K562 (cell line): ENCODE measurements around the gene TMEM79. TPM values are rescaled to one million over a fixed set of nuclear protein-coding genes. Genes with fewer than 3 reads are reported as not detected.
A peak's percentile ranks its signal among the peaks of the same experiment; 100 is the strongest.

Experiments
- ATAC-seq: fragments of 200-7000 bp; cut with Tn5 transposase; 3 replicates; pipeline ENCODE4 v1.9.1; 2020; ENCODE audit warnings: moderate library complexity
- BruUV-seq: library from RNA; stranded (reverse); fragments of 400-500 nt; replicated peaks from 2 replicates; lab custom pipeline; 2021; lab: Mats Ljungman, UMichigan
- CTCF ChIA-PET: fragments of 300-600 bp; formaldehyde crosslinking; extraction: SDS; loops from one replicate; lab custom pipeline; 2021; ENCODE audit warnings: low intra/inter-chr PET ratio; lab: Yijun Ruan, JAX
- POLR2A ChIA-PET: fragments of 300-600, 350-650 bp; sonication (Branson Sonifier 250); formaldehyde crosslinking; extraction: SDS; loops from one replicate; lab custom pipeline; 2021; ENCODE audit warnings: antibody characterized with exemption, inconsistent platforms; lab: Yijun Ruan, JAX
- DNase-seq, 4 experiments: peaks; one replicate each; pipeline versions ENCODE4 v3.0.0 to v3.0.0-alpha.2; 2011 to 2018; ENCODE audit warnings: low spot score in 3 of 4, mixed read lengths in 3 of 4; ENCODE audit errors: extremely low read depth in 1 of 4
- FAIRE-seq: peaks from 2 replicates; lab custom pipeline; 2011; peaks lifted over from hg19 to GRCh38; lab: Jason Lieb, UNC
- H2AFZ ChIP-seq: 2 replicates; pipeline ENCODE4 v1.6.0; 2011; ENCODE audit warnings: low read depth, low read length, control low read depth, inconsistent platforms
- H3K27ac ChIP-seq: fragments of 200-600 bp; 3 replicates; pipeline ENCODE4 v1.8.0; 2011; ENCODE audit warnings: low read depth, mild to moderate bottlenecking, control low read depth, inconsistent platforms, low read length, moderate library complexity, mixed read lengths; ENCODE audit errors: extremely low read depth
- H3K27me3 ChIP-seq, 2 experiments: fragments of 300-600 bp in 1 of 2; 2 replicates in 1 of 2; 3 replicates in 1 of 2; pipeline versions ENCODE4 v1.6.0 to v1.8.0; 2011; ENCODE audit warnings: inconsistent platforms in 2 of 2, low read length in 2 of 2, mild to moderate bottlenecking in 1 of 2, mixed read lengths in 1 of 2, moderate library complexity in 1 of 2; ENCODE audit not compliant: control insufficient read depth in 2 of 2, insufficient read depth in 2 of 2
- H3K36me3 ChIP-seq: fragments of 300-600 bp; 3 replicates; pipeline ENCODE4 v1.8.0; 2011; ENCODE audit warnings: mild to moderate bottlenecking, low read length, inconsistent platforms; ENCODE audit not compliant: control insufficient read depth, insufficient read depth
- H3K4me1 ChIP-seq, 2 experiments: fragments of 200-600 bp in 1 of 2; replicated peaks in 1 of 2; 2 replicates in 1 of 2; 3 replicates in 1 of 2; pipeline versions ENCODE4 v1.5.1 to v1.8.0; 2011; ENCODE audit warnings: inconsistent platforms in 2 of 2, low read length in 2 of 2, mild to moderate bottlenecking in 1 of 2, mixed read lengths in 1 of 2, moderate library complexity in 1 of 2; ENCODE audit not compliant: control insufficient read depth in 2 of 2, insufficient read depth in 2 of 2
- H3K4me2 ChIP-seq: 2 replicates; pipeline ENCODE4 v1.6.1; 2011; ENCODE audit warnings: low read length, control low read depth, inconsistent platforms, mixed read lengths; ENCODE audit not compliant: insufficient read depth
- H3K4me3 ChIP-seq: fragments of 200-600 bp; sonication (generic), shearing (Covaris generic); 2 replicates; pipeline ENCODE4 v1.5.1; 2016; ENCODE audit warnings: control low read depth, inconsistent platforms
- H3K79me2 ChIP-seq: fragments of 200-600 bp; 3 replicates; pipeline ENCODE4 v1.8.0; 2011; ENCODE audit warnings: low read length, inconsistent platforms; ENCODE audit not compliant: control insufficient read depth, insufficient read depth
- H3K9ac ChIP-seq, 2 experiments: 2 replicates each; pipeline versions ENCODE4 v1.6.0 to v1.6.1; 2011; ENCODE audit warnings: low read depth in 2 of 2, low read length in 2 of 2, control low read depth in 1 of 2, inconsistent platforms in 1 of 2, mild to moderate bottlenecking in 1 of 2, mixed read lengths in 1 of 2; ENCODE audit not compliant: insufficient read depth in 1 of 2
- H3K9me1 ChIP-seq: one replicate; pipeline ENCODE4 v1.6.0; 2011; ENCODE audit warnings: inconsistent platforms, mild to moderate bottlenecking, low read length, moderate library complexity; ENCODE audit not compliant: control insufficient read depth, insufficient read depth
- H3K9me3 ChIP-seq: replicated peaks from 2 replicates; pipeline ENCODE4 v1.5.1; 2011; ENCODE audit warnings: low read depth, low read length, inconsistent platforms; ENCODE audit not compliant: control insufficient read depth, insufficient read depth
- H4K20me1 ChIP-seq: replicated peaks from 2 replicates; pipeline ENCODE4 v1.6.1; 2011; ENCODE audit warnings: low read length, inconsistent platforms, mixed read lengths; ENCODE audit not compliant: control insufficient read depth, insufficient read depth
- FOXM1 ChIP-seq, 2 experiments: fragments of 450-650 bp in 1 of 2; sonication (generic) in 1 of 2; formaldehyde crosslinking in 1 of 2; IDR thresholded peaks; 2 replicates each; pipeline versions ENCODE4 v1.6.1 to v1.9.0; 2017 to 2022; ENCODE audit warnings: low read depth in 2 of 2, mild to moderate bottlenecking in 2 of 2, missing genetic modification reagents in 1 of 2, moderate library complexity in 1 of 2
- L3MBTL2 ChIP-seq: fragments of 450-650 bp; IDR thresholded peaks from 2 replicates; pipeline ENCODE4 v1.6.1; 2016; ENCODE audit warnings: mild to moderate bottlenecking, moderate library complexity
- NCOR1 ChIP-seq: fragments of 450-650 bp; IDR thresholded peaks from 2 replicates; pipeline ENCODE4 v1.6.1; 2016; ENCODE audit warnings: mild to moderate bottlenecking, moderate library complexity
- PHF8 ChIP-seq: fragments of 200-600 bp; sonication (generic); IDR thresholded peaks from 2 replicates; pipeline ENCODE4 v1.6.1; 2012; ENCODE audit warnings: mixed run types, mild to moderate bottlenecking, inconsistent platforms, low read length, moderate library complexity, borderline replicate concordance
- PML ChIP-seq: IDR thresholded peaks from 2 replicates; pipeline ENCODE4 v1.6.1; 2012; ENCODE audit warnings: low read length, inconsistent platforms
- RBM25 ChIP-seq: fragments of 200-400 bp; formaldehyde crosslinking; IDR thresholded peaks from 2 replicates; pipeline ENCODE4 v1.6.1; 2018; ENCODE audit warnings: low read length, low read depth, moderate library complexity; ENCODE audit not compliant: severe bottlenecking
- SIN3B ChIP-seq: fragments of 450-650 bp; IDR thresholded peaks from 2 replicates; pipeline ENCODE4 v1.6.1; 2017; ENCODE audit warnings: low read depth, mild to moderate bottlenecking, moderate library complexity
- XRCC5 ChIP-seq: fragments of 200-400 bp; formaldehyde crosslinking; IDR thresholded peaks from 2 replicates; pipeline ENCODE4 v1.6.1; 2017; ENCODE audit warnings: low read depth, mild to moderate bottlenecking, low read length
- WGBS: fragments of 100-300 bp; shearing (Covaris generic); methylation state at CpG from one replicate; pipeline ENCODE4 v1.1.6; 2016; ENCODE audit warnings: low coverage, mixed read lengths; ENCODE audit not compliant: insufficient coverage; ENCODE audit errors: missing lambda C conversion rate; 5-methylcytosine and 5-hydroxymethylcytosine counted together
- in situ Hi-C: fragments of 300-500 bp; cut with MboI; formaldehyde crosslinking; loops from 4 replicates; pipeline ENCODE4 v1.15.0; 2018; ENCODE audit warnings: inconsistent platforms, mixed read lengths
- intact Hi-C: fragments of 100-400 bp; cut with micrococcal nuclease; formaldehyde crosslinking; loops from 2 replicates; pipeline ENCODE4 v1.14.2; 2022
- polyA plus RNA-seq, 8 experiments: library from polyadenylated mRNA; depleted of rRNA in 4 of 8; stranded (reverse) in 5 of 8; unstranded in 3 of 8; fragments of >200 nt; fragmentation: Nextera tagmentation in 2 of 8; fragmentation: Illumina TruSeq in 1 of 8; extraction: Ambion mirVana in 2 of 8; extraction: Trizol in 1 of 8; gene quantifications; 2 replicates each; pipeline versions ENCODE4 v1.2.1 to v1.2.3, GENCODE V29; 2011 to 2014; ENCODE audit warnings: inconsistent platforms in 1 of 8, missing spikeins in 1 of 8
- total RNA-seq, 7 experiments: library from RNA; depleted of rRNA in 6 of 7; stranded (reverse); fragments of >200 nt in 6 of 7; fragmentation: Illumina TruSeq in 2 of 7; extraction: Trizol in 2 of 7; gene quantifications; 2 replicates each; pipeline versions ENCODE4 v1.2.1 to v1.2.3, GENCODE V29; 2011 to 2021; ENCODE audit warnings: low replicate concordance in 1 of 7
- TF ChIP-seq, protein P1 (sequence below): fragments of 250-450 bp; sonication (Bioruptor Pico); IDR thresholded peaks from 2 replicates; pipeline ENCODE4 v1.4.0; 2020
- TF ChIP-seq, protein P2 (sequence below): sonication (generic); formaldehyde crosslinking; IDR thresholded peaks from 2 replicates; pipeline ENCODE4 v1.8.0; 2022; ENCODE audit warnings: mild to moderate bottlenecking, missing genetic modification reagents
- TF ChIP-seq, protein P3 (sequence below): fragments of 200-800 bp; sonication (Bioruptor generic); IDR thresholded peaks from 2 replicates; pipeline ENCODE4 v1.6.1; 2017; ENCODE audit warnings: missing genetic modification characterization, missing compliant biosample characterization

TMEM79 gene
- total and polyA plus RNA-seq, 9 of the 15 experiments (the other 6 are each of a cell fraction or from before 2014, with no cell fraction given): 0.69 to 6.8 (median 4.0) TPM

DNA sequence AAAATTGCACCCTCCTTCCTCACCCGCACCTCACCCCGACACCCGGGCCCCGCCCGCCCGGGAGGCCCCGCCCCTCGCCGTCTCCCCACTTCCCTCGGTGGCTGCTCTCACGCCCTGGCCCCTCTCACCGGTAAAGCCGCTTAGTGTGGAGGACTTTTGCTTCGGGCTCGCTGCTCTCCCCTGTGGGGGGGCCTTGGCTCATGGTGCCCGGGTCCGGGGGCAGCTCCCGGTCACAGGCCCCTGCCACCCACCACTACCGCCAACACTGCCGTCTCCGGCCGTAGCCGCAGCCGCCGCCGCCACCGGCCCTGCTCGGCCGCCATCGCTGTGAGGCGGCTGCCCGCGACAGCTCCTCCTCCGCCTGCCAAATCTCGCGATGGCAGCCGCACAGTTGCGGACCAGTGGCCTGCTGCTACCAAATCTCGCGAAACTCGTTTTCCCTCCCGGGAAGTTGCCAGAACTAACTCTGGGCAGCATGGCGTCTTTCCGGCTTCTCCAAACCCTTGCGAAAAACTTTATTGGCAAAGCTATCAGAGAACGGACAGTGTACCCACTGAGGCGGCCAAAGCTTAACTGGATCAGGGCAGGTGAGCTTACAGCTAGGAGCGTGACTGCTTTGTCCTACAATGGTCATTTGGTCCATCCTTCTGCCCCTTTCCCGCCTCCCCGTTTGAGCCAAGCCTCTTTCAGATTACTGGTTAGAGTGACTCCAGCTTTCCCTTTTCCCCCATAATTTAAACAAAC is 1.5 kb upstream of the TMEM79 start, which contains the start of gene SMG5:
SMG5 (minus strand) TSS at position 347 of the 744 bp plus-strand sequence; CDS start at position 202, 145 bp downstream.
- peaks cover 11% of the 10 kb centered on the region; the same call in 1 of the 2 replicates for H4K20me1 ChIP-seq
- DNase-seq (peak; percentile 91 to 98 (median 92)), FAIRE-seq (peak; percentile 99), ATAC-seq (peak; percentile 96)
- peaks cover 47% of the 10 kb centered on the region for H3K36me3 ChIP-seq
- no peaks in the 10 kb centered on the region for H3K9me3 ChIP-seq
- ChIA-PET CTCF (no interaction called here), POLR2A (interaction anchor here (0.6 to 6.3 kb wide), 25 partner anchors 9 to 464 kb away, joined by 3 to 63 read pairs (median 4); partner anchors contain the start of genes GLMP, PAQR6 and PMF1)
- 1% methylated on average over 47 of the region's 50 CpGs for WGBS
- peak within 1 kb of the TSS; percentile 97 for H3K4me3 ChIP-seq
- peaks cover 52% of the 10 kb centered on the region for H3K79me2 ChIP-seq
- no peaks in the 10 kb centered on the region for H3K27me3 ChIP-seq
- peak within 1 kb of the TSS; percentile 91 to 97 for H3K9ac ChIP-seq
- in situ Hi-C loops: no loop called here
- H3K4me1 ChIP-seq: peaks cover 6 to 10% of the 10 kb centered on the region in 2 experiments; a peak in 4 of 5 replicates
- BruUV-seq: no TSS peak
- H3K9me1 ChIP-seq: no peaks in the 10 kb centered on the region
- H3K4me2 ChIP-seq: peak within 1 kb of the TSS; percentile 100
- H3K27ac ChIP-seq: peak within 1 kb of the TSS; percentile 93
- intact Hi-C loops: no loop called here
- peak within 1 kb of the TSS; percentile 97 for H2AFZ ChIP-seq
- TF ChIP-seq, protein P1, sequence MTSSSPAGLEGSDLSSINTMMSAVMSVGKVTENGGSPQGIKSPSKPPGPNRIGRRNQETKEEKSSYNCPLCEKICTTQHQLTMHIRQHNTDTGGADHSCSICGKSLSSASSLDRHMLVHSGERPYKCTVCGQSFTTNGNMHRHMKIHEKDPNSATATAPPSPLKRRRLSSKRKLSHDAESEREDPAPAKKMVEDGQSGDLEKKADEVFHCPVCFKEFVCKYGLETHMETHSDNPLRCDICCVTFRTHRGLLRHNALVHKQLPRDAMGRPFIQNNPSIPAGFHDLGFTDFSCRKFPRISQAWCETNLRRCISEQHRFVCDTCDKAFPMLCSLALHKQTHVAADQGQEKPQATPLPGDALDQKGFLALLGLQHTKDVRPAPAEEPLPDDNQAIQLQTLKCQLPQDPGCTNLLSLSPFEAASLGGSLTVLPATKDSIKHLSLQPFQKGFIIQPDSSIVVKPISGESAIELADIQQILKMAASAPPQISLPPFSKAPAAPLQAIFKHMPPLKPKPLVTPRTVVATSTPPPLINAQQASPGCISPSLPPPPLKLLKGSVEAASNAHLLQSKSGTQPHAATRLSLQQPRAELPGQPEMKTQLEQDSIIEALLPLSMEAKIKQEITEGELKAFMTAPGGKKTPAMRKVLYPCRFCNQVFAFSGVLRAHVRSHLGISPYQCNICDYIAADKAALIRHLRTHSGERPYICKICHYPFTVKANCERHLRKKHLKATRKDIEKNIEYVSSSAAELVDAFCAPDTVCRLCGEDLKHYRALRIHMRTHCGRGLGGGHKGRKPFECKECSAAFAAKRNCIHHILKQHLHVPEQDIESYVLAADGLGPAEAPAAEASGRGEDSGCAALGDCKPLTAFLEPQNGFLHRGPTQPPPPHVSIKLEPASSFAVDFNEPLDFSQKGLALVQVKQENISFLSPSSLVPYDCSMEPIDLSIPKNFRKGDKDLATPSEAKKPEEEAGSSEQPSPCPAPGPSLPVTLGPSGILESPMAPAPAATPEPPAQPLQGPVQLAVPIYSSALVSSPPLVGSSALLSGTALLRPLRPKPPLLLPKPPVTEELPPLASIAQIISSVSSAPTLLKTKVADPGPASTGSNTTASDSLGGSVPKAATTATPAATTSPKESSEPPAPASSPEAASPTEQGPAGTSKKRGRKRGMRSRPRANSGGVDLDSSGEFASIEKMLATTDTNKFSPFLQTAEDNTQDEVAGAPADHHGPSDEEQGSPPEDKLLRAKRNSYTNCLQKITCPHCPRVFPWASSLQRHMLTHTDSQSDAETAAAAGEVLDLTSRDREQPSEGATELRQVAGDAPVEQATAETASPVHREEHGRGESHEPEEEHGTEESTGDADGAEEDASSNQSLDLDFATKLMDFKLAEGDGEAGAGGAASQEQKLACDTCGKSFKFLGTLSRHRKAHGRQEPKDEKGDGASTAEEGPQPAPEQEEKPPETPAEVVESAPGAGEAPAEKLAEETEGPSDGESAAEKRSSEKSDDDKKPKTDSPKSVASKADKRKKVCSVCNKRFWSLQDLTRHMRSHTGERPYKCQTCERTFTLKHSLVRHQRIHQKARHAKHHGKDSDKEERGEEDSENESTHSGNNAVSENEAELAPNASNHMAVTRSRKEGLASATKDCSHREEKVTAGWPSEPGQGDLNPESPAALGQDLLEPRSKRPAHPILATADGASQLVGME: no peak
- TF ChIP-seq RBM25 (peak; percentile 97), PML (0 out of 2 replicates have a peak, but pooled peaks have one; percentile 72), L3MBTL2 (peak; percentile 50; the same call in 1 of the 2 replicates), FOXM1 (IDR thresholded peaks at IDR 0.05; ENCODE audit: low read depth) (no peak), FOXM1 (CRISPR knock-in tag; IDR thresholded peaks at IDR 0.05; ENCODE audit: low read depth) (peak; percentile 65; the same call in 1 of the 2 replicates), PHF8 (peak; percentile 99), XRCC5 (peak; percentile 96), SIN3B (peak; percentile 90), NCOR1 (0 out of 2 replicates have a peak, but pooled peaks have one; percentile 22)
- TF ChIP-seq, protein P2, sequence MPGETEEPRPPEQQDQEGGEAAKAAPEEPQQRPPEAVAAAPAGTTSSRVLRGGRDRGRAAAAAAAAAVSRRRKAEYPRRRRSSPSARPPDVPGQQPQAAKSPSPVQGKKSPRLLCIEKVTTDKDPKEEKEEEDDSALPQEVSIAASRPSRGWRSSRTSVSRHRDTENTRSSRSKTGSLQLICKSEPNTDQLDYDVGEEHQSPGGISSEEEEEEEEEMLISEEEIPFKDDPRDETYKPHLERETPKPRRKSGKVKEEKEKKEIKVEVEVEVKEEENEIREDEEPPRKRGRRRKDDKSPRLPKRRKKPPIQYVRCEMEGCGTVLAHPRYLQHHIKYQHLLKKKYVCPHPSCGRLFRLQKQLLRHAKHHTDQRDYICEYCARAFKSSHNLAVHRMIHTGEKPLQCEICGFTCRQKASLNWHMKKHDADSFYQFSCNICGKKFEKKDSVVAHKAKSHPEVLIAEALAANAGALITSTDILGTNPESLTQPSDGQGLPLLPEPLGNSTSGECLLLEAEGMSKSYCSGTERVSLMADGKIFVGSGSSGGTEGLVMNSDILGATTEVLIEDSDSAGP (CRISPR knock-in tag): 0 out of 2 replicates have a peak, but pooled peaks have one; percentile 57
- TF ChIP-seq, protein P3, sequence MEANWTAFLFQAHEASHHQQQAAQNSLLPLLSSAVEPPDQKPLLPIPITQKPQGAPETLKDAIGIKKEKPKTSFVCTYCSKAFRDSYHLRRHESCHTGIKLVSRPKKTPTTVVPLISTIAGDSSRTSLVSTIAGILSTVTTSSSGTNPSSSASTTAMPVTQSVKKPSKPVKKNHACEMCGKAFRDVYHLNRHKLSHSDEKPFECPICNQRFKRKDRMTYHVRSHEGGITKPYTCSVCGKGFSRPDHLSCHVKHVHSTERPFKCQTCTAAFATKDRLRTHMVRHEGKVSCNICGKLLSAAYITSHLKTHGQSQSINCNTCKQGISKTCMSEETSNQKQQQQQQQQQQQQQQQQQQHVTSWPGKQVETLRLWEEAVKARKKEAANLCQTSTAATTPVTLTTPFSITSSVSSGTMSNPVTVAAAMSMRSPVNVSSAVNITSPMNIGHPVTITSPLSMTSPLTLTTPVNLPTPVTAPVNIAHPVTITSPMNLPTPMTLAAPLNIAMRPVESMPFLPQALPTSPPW (CRISPR knock-in tag): peak; percentile 89
